Upper lobe of left lung (tissue), 6 donors: ENCODE measurements around the gene SSTR3. TPM values are rescaled to one million over a fixed set of nuclear protein-coding genes. Genes with fewer than 3 reads are reported as not detected.

Experiments
- ATAC-seq, 2 donors: fragments of 200-7000 bp; cut with Tn5 transposase; one replicate each; pipeline ENCODE4 v1.9.1; 2022; ENCODE audit warnings: mild to moderate bottlenecking in 2 of 2, moderate library complexity in 2 of 2; ENCODE audit not compliant: low FRiP score in 2 of 2
- DNase-seq, 2 donors: peaks; one replicate each; pipeline ENCODE4 v3.0.0-alpha.2; 2019 to 2020
- H3K27ac ChIP-seq, 4 donors: fragments of 200-600 bp; sonication (generic); one replicate each; pipeline ENCODE4 v1.5.1; 2016 to 2019
- H3K27me3 ChIP-seq, 4 donors: fragments of 200-600 bp; sonication (generic); one replicate each; pipeline ENCODE4 v1.5.1; 2017 to 2019
- H3K36me3 ChIP-seq, 4 donors: fragments of 200-600 bp; sonication (generic); one replicate each; pipeline ENCODE4 v1.5.1; 2016 to 2019
- H3K4me1 ChIP-seq, 4 donors: fragments of 200-600 bp; sonication (generic); one replicate each; pipeline ENCODE4 v1.5.1; 2018 to 2019
- H3K4me3 ChIP-seq, 4 donors: fragments of 200-600 bp; sonication (generic); one replicate each; pipeline ENCODE4 v1.5.1; 2017 to 2019; ENCODE audit warnings: mild to moderate bottlenecking in 2 of 4, moderate library complexity in 1 of 4
- H3K9me3 ChIP-seq, 4 donors: fragments of 200-600 bp; sonication (generic); one replicate each; pipeline ENCODE4 v1.5.1; 2018 to 2019
- EP300 ChIP-seq, 4 donors: sonication (generic); formaldehyde crosslinking; IDR thresholded peaks; one replicate each; pipeline ENCODE4 v1.5.1; 2017; ENCODE audit warnings: antibody characterized with exemption in 4 of 4, control low read depth in 2 of 4
- POLR2A ChIP-seq, 4 donors: fragments of 450-650 bp; IDR thresholded peaks; one replicate each; pipeline ENCODE4 v1.5.1; 2016 to 2017; ENCODE audit warnings: antibody characterized with exemption in 4 of 4, mild to moderate bottlenecking in 2 of 4
- POLR2AphosphoS5 ChIP-seq, 2 donors: sonication (generic); formaldehyde crosslinking; IDR thresholded peaks; one replicate each; pipeline ENCODE4 v1.5.1; 2017; ENCODE audit warnings: antibody characterized with exemption in 2 of 2
- WGBS, 2 donors: methylation state at CpG; one replicate each; pipeline ENCODE4 v1.1.5; 2017 to 2018; 5-methylcytosine and 5-hydroxymethylcytosine counted together
- small RNA-seq, 4 donors: library from RNA; depleted of rRNA; stranded (forward); fragments of <200 nt; gene quantifications; one replicate each; pipeline ENCODE3, GENCODE V24; 2016
- total RNA-seq, 6 donors: library from RNA; depleted of rRNA in 4 of 6; stranded (reverse); fragments of >200 nt in 4 of 6; gene quantifications; one replicate each; pipeline versions ENCODE4 v1.1.0 to v1.2.1, GENCODE V29; 2016 to 2021
- TF ChIP-seq, protein P1 (sequence below), 6 experiments: fragments of 450-650 bp in 4 of 6; fragments of 200-600 bp in 2 of 6; sonication (generic) in 2 of 6; IDR thresholded peaks; one replicate each; pipeline ENCODE4 v1.5.1; 2016 to 2019; ENCODE audit warnings: antibody characterized with exemption in 6 of 6
- donor health status: DM: no; HTN: no; CAD: no; lungs with moderate emphysema.
- donor health status: DM: no; HTN: yes; CAD: no; lungs with severe emphysema.

SSTR3 gene
- total RNA-seq, 6 donors from 2014 or later, result 0.06 to 0.13 TPM; not detected in 4

DNA sequence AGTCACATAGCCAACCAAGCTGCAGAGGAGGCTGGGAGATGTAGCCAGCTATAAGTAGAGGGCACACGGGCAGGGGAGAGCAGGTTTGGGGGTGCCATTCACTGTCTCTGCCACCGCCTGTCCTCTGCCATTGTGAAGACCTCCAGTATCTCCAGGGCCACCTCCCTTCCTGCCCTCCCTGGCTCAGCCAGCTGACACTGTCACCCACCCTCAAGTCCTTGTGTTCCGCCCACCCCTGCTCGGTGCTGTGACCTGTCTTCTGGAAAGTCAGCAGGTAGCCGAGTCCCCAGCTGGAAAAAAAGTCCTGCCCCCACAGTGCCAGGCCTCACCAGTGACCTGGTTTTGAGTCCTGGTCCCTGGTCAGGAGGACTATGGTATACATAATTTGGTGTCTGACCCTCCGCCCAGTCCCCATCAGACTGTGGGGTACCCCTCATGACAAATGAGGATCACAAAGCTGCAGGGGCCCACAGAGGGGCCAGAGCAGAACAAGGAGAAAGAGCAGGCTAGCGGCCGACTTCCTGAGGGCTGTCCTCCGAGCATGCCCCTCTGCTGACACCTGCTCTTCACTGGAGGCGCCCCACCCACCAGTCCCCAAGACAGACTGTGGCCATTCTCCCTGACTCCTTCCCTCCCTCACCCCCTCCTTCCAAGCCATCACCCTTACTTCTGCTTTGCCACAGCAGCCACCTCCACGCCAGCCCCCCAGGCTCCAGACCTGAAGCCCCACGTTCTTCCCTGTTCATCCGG, 55.4 kb downstream of the SSTR3 start:
- no peak for DNase-seq
- Histone ChIP-seq H3K27ac (no peak overlapping the region), H3K4me3 (no peak overlapping the region), H3K9me3 (peaks cover 0 to 4% (median 0%) of the 10 kb centered on the region in 4 donors), H3K36me3 (no peaks in the 10 kb centered on the region), H3K4me1 (no peaks in the 10 kb centered on the region), H3K27me3 (no peaks in the 10 kb centered on the region)
- WGBS, 2 donors, result 74 to 81% methylated on average over 11 to 12 of the region's 13 CpGs
- ATAC-seq, result no peak
- TF ChIP-seq POLR2AphosphoS5 (IDR thresholded peaks at IDR 0.05), result no peak

GRCh38 chr22:37155971-37156370, 56.3 kb downstream of the SSTR3 start:
- 95% methylated on average over 8 of the region's 8 CpGs for WGBS, 2 donors

GRCh38 chr22:37154925-37155712, 57.2 kb downstream of the SSTR3 start:
- Histone ChIP-seq H3K4me1 (no peaks in the 10 kb centered on the region), H3K27me3 (no peaks in the 10 kb centered on the region), H3K9me3 (no peaks in the 10 kb centered on the region), H3K4me3 (no peak overlapping the region), H3K36me3 (no peaks in the 10 kb centered on the region), H3K27ac (no peak overlapping the region)
- ATAC-seq, result no peak
- DNase-seq, result no peak
- no peak for TF ChIP-seq POLR2AphosphoS5 (IDR thresholded peaks at IDR 0.05)
- no peak for TF ChIP-seq POLR2A (IDR thresholded peaks at IDR 0.05)
- TF ChIP-seq EP300 (IDR thresholded peaks at IDR 0.05), result no peak
- TF ChIP-seq, protein P1, sequence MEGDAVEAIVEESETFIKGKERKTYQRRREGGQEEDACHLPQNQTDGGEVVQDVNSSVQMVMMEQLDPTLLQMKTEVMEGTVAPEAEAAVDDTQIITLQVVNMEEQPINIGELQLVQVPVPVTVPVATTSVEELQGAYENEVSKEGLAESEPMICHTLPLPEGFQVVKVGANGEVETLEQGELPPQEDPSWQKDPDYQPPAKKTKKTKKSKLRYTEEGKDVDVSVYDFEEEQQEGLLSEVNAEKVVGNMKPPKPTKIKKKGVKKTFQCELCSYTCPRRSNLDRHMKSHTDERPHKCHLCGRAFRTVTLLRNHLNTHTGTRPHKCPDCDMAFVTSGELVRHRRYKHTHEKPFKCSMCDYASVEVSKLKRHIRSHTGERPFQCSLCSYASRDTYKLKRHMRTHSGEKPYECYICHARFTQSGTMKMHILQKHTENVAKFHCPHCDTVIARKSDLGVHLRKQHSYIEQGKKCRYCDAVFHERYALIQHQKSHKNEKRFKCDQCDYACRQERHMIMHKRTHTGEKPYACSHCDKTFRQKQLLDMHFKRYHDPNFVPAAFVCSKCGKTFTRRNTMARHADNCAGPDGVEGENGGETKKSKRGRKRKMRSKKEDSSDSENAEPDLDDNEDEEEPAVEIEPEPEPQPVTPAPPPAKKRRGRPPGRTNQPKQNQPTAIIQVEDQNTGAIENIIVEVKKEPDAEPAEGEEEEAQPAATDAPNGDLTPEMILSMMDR (IDR thresholded peaks at IDR 0.05), result no peak
- WGBS, 2 donors, result 78 to 90% methylated on average over 7 of the region's 7 CpGs

More at GRCh38 chr22:37155971-37156370, 56.3 kb downstream of the SSTR3 start:
- Histone ChIP-seq H3K4me3 (no peak overlapping the region), H3K27ac (no peak overlapping the region), H3K4me1 (no peaks in the 10 kb centered on the region), H3K9me3 (no peaks in the 10 kb centered on the region), H3K36me3 (no peaks in the 10 kb centered on the region), H3K27me3 (no peaks in the 10 kb centered on the region)
- no peak for TF ChIP-seq POLR2AphosphoS5 (IDR thresholded peaks at IDR 0.05)
- TF ChIP-seq, protein P1 (IDR thresholded peaks at IDR 0.05), result no peak
- no peak for TF ChIP-seq EP300 (IDR thresholded peaks at IDR 0.05)
- TF ChIP-seq POLR2A (IDR thresholded peaks at IDR 0.05), result no peak
- ATAC-seq (no peak), DNase-seq (no peak)

Small RNA genes lying within 50 kb of the gene (small RNA-seq; reads per million reads assigned to genes)
- gene Z82188.1, result 0 reads per million in 4 donors

Other genes with a start within 250 kb of the SSTR3 start
- gene TST, start 193.0 kb downstream of the SSTR3 start, total RNA-seq, result 10 to 100 TPM; 43.0 to 78.1 (median 70.2) TPM
- 100 to 1,000 TPM in 5 of 6 donors, 10 to 100 TPM in 1; 80.8 to 183 (median 135) TPM for gene MPST, start 192.7 kb downstream of the SSTR3 start, total RNA-seq
- 10 to 100 TPM in 5 of 6 donors, 1 to 10 TPM in 1; 9.0 to 30.4 (median 23.2) TPM for gene KCTD17, start 160.7 kb downstream of the SSTR3 start, total RNA-seq
- 1 to 10 TPM in 5 of 6 donors, under 1 TPM in 1; 0.47 to 8.2 (median 2.0) TPM for gene TMPRSS6, start 102.8 kb downstream of the SSTR3 start, total RNA-seq
- 1 to 10 TPM; 3.4 to 9.4 (median 5.8) TPM for gene IL2RB, start 62.6 kb downstream of the SSTR3 start, total RNA-seq
- 1 to 10 TPM; 2.1 to 8.4 (median 4.7) TPM for gene C1QTNF6, start 24.2 kb downstream of the SSTR3 start, total RNA-seq
- 100 to 1,000 TPM in 1 of 6 donors, 10 to 100 TPM in 5; 22.1 to 126 (median 65.2) TPM for gene RAC2, start 31.8 kb upstream of the SSTR3 start, total RNA-seq
- gene CYTH4, start 70.0 kb upstream of the SSTR3 start, total RNA-seq, result 10 to 100 TPM; 16.7 to 71.2 (median 44.7) TPM
- gene ELFN2, start 215.0 kb upstream of the SSTR3 start, total RNA-seq, result 1 to 10 TPM in 5 of 6 donors, under 1 TPM in 1; 0.37 to 9.1 (median 4.5) TPM